Activated B cell treated with CpG ODN at 0.5 μM for 24 hours (primary cell): ENCODE data around the gene FN3K. TPM values are rescaled to one million over a fixed set of nuclear protein-coding genes. Genes with fewer than 3 reads are reported as not detected.

Experiments used
- ATAC-seq: fragments of 200-7000 bp; cut with Tn5 transposase; one replicate; pipeline ENCODE4 v1.10.0; 2021; ENCODE audit warnings: low read depth, mild to moderate bottlenecking, moderate library complexity
- CTCF ChIA-PET: fragments of 350-600 bp; sonication (Branson Sonifier 250); formaldehyde crosslinking; loops from one replicate; lab custom pipeline; 2021; ENCODE audit warnings: antibody characterized with exemption; lab: Charles Lee
- POLR2A ChIA-PET: fragments of 350-600 bp; sonication (Branson Sonifier 250); formaldehyde crosslinking; loops from one replicate; lab custom pipeline; 2021; ENCODE audit warnings: antibody characterized with exemption; lab: Charles Lee
- DNase-seq: peaks from one replicate; pipeline ENCODE4 v3.0.0; 2022
- H3K27ac Mint-ChIP-seq: one replicate; pipeline ENCODE4 v1.8.0; 2020; ENCODE audit warnings: mixed read lengths
- H3K27me3 Mint-ChIP-seq: one replicate; pipeline ENCODE4 v1.8.0; 2021; ENCODE audit warnings: mixed read lengths
- H3K36me3 Mint-ChIP-seq: one replicate; pipeline ENCODE4 v1.8.0; 2021; ENCODE audit warnings: low read depth, mixed read lengths
- H3K4me1 Mint-ChIP-seq: one replicate; pipeline ENCODE4 v1.8.0; 2021; ENCODE audit warnings: mixed read lengths
- H3K4me3 Mint-ChIP-seq: one replicate; pipeline ENCODE4 v1.8.0; 2020; ENCODE audit warnings: mild to moderate bottlenecking, mixed read lengths
- H3K9me3 Mint-ChIP-seq: one replicate; pipeline ENCODE4 v1.8.0; 2020; ENCODE audit warnings: mixed read lengths
- CTCF ChIP-seq: fragments of 200-600 bp; IDR thresholded peaks from one replicate; pipeline ENCODE4 v1.8.0; 2022; ENCODE audit warnings: antibody characterized with exemption, mild to moderate bottlenecking
- intact Hi-C: fragments of 100-400 bp; cut with micrococcal nuclease; formaldehyde crosslinking; loops from one replicate; pipeline ENCODE4 v1.15.1; 2024
- total RNA-seq: library from RNA; stranded (reverse); gene quantifications from 2 replicates; pipeline ENCODE4 v1.2.3, GENCODE V29; 2022

Gene FN3K
- total RNA-seq = 0.44 and 0.98 TPM in 2 replicates

- peaks cover 7% of the 10 kb centered on the region for H3K9me3 Mint-ChIP-seq
- H3K4me1 Mint-ChIP-seq = peaks cover 6% of the 10 kb centered on the region
- TF ChIP-seq CTCF = no peak
- H3K36me3 Mint-ChIP-seq = peaks cover 24% of the 10 kb centered on the region
- ChIA-PET POLR2A (no interaction called here), CTCF (no interaction called here)
- peaks cover 6% of the 10 kb centered on the region for H3K27me3 Mint-ChIP-seq
- DNase-seq = no peak
- H3K4me3 Mint-ChIP-seq = peak within 1 kb of the TSS; percentile 19
- no peak within 1 kb of the TSS for H3K27ac Mint-ChIP-seq
- ATAC-seq = peak; percentile 28
- intact Hi-C loops = no loop called here
Measured at GRCh38 chr17:82734987-82735866, at the start of gene FN3K. TSS of gene FN3K (plus strand) at chr17:82735615. CDS start at chr17:82735637, 22 bp downstream.

GRCh38 chr17:82686366-82687324 is 48.8 kb upstream of the FN3K start:
- no peak for ATAC-seq
- intact Hi-C loops = no loop called here
- no peak for DNase-seq
- H3K4me1 Mint-ChIP-seq = no peaks in the 10 kb centered on the region
- ChIA-PET CTCF (no interaction called here), POLR2A (interaction anchor here (0.7 kb wide), 1 partner anchor 315 kb away, joined by 3 read pairs; no protein-coding TSS in a partner anchor)
- peaks cover 3% of the 10 kb centered on the region for H3K36me3 Mint-ChIP-seq
- H3K4me3 Mint-ChIP-seq = no peak overlapping the region
- H3K9me3 Mint-ChIP-seq = peaks cover 8% of the 10 kb centered on the region
- no peak for TF ChIP-seq CTCF
- H3K27me3 Mint-ChIP-seq = no peaks in the 10 kb centered on the region
- no peak overlapping the region for H3K27ac Mint-ChIP-seq

- no peak for DNase-seq
- POLR2A ChIA-PET = interaction anchor here (0.7 kb wide), 1 partner anchor 314 kb away, joined by 3 read pairs; no protein-coding TSS in a partner anchor
- H3K4me1 Mint-ChIP-seq = no peaks in the 10 kb centered on the region
- CTCF ChIA-PET = no interaction called here
- no peaks in the 10 kb centered on the region for H3K36me3 Mint-ChIP-seq
- no peak for TF ChIP-seq CTCF
- peaks cover under 1% of the 10 kb centered on the region for H3K9me3 Mint-ChIP-seq
- H3K4me3 Mint-ChIP-seq = no peak overlapping the region
- no peak overlapping the region for H3K27ac Mint-ChIP-seq
- intact Hi-C loops = no loop called here
- no peak for ATAC-seq
- H3K27me3 Mint-ChIP-seq = no peaks in the 10 kb centered on the region
Measured at GRCh38 chr17:82687375-82687861, 48.0 kb upstream of the FN3K start.

GRCh38 chr17:82687871-82688270 is 47.5 kb upstream of the FN3K start:
- ChIA-PET CTCF (no interaction called here), POLR2A (no interaction called here)
- intact Hi-C loops = no loop called here
- Mint-ChIP-seq H3K4me3 (no peak overlapping the region), H3K27me3 (no peaks in the 10 kb centered on the region), H3K27ac (no peak overlapping the region), H3K9me3 (no peaks in the 10 kb centered on the region), H3K4me1 (no peaks in the 10 kb centered on the region), H3K36me3 (no peaks in the 10 kb centered on the region)
- TF ChIP-seq CTCF = no peak
- DNase-seq = no peak
- no peak for ATAC-seq
